Sigmoid colon (tissue), 4 donors: ENCODE measurements around the gene MYL6B.

ENCODE experiments used
- POLR2AphosphoS5 ChIP-seq, 4 donors: sonication (generic); formaldehyde crosslinking; IDR thresholded peaks; one replicate each; pipeline ENCODE4 v1.6.1; 2017; ENCODE audit warnings: antibody characterized with exemption in 4 of 4
- TF ChIP-seq, protein P1 (sequence below), 4 experiments: fragments of 450-650 bp in 3 of 4; fragments of 200-600 bp in 1 of 4; IDR thresholded peaks; one replicate each; pipeline ENCODE4 v1.5.1; 2016 to 2019; ENCODE audit warnings: antibody characterized with exemption in 4 of 4, mild to moderate bottlenecking in 3 of 4, moderate library complexity in 2 of 4

DNA sequence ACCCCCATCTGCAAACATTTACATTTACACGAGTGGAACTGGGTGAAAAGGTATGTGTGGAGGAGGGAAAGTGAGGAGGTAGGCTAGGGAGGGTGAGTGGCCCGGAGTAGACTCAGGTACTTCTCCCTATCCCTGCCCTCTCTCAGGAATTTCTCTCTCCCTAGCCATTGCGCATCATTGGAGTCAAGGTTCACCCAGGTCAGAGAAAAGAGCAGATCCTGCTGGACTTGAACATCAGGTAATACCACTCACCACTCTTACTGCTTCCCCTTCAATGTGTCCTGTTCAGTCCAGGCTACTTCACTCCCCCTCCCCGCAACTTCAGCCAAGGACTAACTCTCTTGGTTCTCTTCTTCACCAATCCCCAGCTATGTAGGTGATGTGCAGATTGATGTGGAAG is 21.5 kb upstream of the MYL6B start:
- TF ChIP-seq, protein P1, sequence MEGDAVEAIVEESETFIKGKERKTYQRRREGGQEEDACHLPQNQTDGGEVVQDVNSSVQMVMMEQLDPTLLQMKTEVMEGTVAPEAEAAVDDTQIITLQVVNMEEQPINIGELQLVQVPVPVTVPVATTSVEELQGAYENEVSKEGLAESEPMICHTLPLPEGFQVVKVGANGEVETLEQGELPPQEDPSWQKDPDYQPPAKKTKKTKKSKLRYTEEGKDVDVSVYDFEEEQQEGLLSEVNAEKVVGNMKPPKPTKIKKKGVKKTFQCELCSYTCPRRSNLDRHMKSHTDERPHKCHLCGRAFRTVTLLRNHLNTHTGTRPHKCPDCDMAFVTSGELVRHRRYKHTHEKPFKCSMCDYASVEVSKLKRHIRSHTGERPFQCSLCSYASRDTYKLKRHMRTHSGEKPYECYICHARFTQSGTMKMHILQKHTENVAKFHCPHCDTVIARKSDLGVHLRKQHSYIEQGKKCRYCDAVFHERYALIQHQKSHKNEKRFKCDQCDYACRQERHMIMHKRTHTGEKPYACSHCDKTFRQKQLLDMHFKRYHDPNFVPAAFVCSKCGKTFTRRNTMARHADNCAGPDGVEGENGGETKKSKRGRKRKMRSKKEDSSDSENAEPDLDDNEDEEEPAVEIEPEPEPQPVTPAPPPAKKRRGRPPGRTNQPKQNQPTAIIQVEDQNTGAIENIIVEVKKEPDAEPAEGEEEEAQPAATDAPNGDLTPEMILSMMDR (IDR thresholded peaks at IDR 0.05), result no peak
- TF ChIP-seq POLR2AphosphoS5 (IDR thresholded peaks at IDR 0.05), result no peak
